Esophagus muscularis mucosa (tissue), 4 donors: ENCODE measurements around the gene ACOT12.

Experiments used
- EP300 ChIP-seq: sonication (generic); formaldehyde crosslinking; IDR thresholded peaks from one replicate; pipeline ENCODE4 v1.6.1; 2017; ENCODE audit warnings: antibody characterized with exemption
- POLR2A ChIP-seq: fragments of 450-650 bp; IDR thresholded peaks from one replicate; pipeline ENCODE4 v1.6.1; 2017; ENCODE audit warnings: antibody characterized with exemption, moderate library complexity, mild to moderate bottlenecking, low read depth
- POLR2AphosphoS5 ChIP-seq, 2 donors: sonication (generic); formaldehyde crosslinking; IDR thresholded peaks; one replicate each; pipeline ENCODE4 v1.6.1; 2017; ENCODE audit warnings: antibody characterized with exemption in 2 of 2
- TF ChIP-seq, protein P1 (sequence below), 3 experiments: fragments of 200-600 bp in 2 of 3; fragments of 450-650 bp in 1 of 3; sonication (generic) in 2 of 3; IDR thresholded peaks; one replicate each; pipeline ENCODE4 v1.5.1; 2017 to 2019; ENCODE audit warnings: antibody characterized with exemption in 3 of 3, mild to moderate bottlenecking in 2 of 3, moderate library complexity in 1 of 3

DNA sequence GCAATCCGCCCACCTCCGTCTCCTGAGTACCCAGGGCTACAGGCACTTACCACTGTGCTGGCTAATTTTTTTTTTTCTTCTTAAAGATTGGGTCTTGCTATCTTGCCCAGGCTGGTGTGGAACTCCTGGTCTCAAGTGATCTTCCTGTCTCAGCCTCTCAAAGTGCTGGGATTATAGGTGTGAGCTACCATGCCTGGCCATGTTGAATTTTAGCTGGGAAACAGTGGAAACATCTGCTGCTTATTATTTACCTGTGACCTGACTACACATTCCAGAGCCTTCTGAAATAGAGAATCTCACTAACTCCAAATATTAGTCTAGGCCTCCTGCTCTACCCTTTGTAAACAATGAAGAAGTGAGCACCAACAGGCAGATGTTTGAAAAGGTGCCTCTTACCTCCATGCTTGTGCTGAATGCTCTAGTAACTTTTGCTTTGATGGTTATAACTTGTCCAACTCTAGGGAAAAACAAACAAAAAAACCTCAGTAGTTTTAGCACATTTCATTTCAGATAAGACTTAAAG lies 22.5 kb downstream of the ACOT12 start:
- TF ChIP-seq, protein P1, sequence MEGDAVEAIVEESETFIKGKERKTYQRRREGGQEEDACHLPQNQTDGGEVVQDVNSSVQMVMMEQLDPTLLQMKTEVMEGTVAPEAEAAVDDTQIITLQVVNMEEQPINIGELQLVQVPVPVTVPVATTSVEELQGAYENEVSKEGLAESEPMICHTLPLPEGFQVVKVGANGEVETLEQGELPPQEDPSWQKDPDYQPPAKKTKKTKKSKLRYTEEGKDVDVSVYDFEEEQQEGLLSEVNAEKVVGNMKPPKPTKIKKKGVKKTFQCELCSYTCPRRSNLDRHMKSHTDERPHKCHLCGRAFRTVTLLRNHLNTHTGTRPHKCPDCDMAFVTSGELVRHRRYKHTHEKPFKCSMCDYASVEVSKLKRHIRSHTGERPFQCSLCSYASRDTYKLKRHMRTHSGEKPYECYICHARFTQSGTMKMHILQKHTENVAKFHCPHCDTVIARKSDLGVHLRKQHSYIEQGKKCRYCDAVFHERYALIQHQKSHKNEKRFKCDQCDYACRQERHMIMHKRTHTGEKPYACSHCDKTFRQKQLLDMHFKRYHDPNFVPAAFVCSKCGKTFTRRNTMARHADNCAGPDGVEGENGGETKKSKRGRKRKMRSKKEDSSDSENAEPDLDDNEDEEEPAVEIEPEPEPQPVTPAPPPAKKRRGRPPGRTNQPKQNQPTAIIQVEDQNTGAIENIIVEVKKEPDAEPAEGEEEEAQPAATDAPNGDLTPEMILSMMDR (IDR thresholded peaks at IDR 0.05) = no peak
- TF ChIP-seq EP300 (no peak), POLR2A (no peak), POLR2AphosphoS5 (IDR thresholded peaks at IDR 0.05) (no peak)
